KMS-11 (cell line): ENCODE data around the gene PGF.
A peak's percentile ranks its signal among the peaks of the same experiment; 100 is the strongest.

Experiments
- H2AFZ ChIP-seq: fragments of 200-600 bp; sonication (generic); 2 replicates; pipeline ENCODE4 v1.6.1; 2016; ENCODE audit warnings: antibody characterized with exemption, mixed run types, low read depth
- H3K27ac ChIP-seq: fragments of 200-600 bp; sonication (generic); 2 replicates; pipeline ENCODE4 v1.6.1; 2016; ENCODE audit warnings: mild to moderate bottlenecking, mixed run types
- H3K27me3 ChIP-seq: fragments of 200-600 bp; sonication (generic); 2 replicates; pipeline ENCODE4 v1.6.1; 2017; ENCODE audit warnings: mild to moderate bottlenecking, low read depth, mixed run types, moderate library complexity; ENCODE audit not compliant: insufficient read depth
- H3K36me3 ChIP-seq: fragments of 200-600 bp; sonication (generic); 2 replicates; pipeline ENCODE4 v1.6.1; 2017; ENCODE audit warnings: mild to moderate bottlenecking, mixed run types; ENCODE audit not compliant: insufficient read depth
- H3K4me1 ChIP-seq: fragments of 200-600 bp; sonication (generic); 2 replicates; pipeline ENCODE4 v1.6.1; 2016; ENCODE audit warnings: mild to moderate bottlenecking, low read depth, mixed run types; ENCODE audit not compliant: poor library complexity, severe bottlenecking
- H3K4me2 ChIP-seq: fragments of 200-600 bp; sonication (generic); 2 replicates; pipeline ENCODE4 v1.7.0; 2016; ENCODE audit warnings: mild to moderate bottlenecking, mixed run types
- H3K4me3 ChIP-seq: fragments of 200-600 bp; sonication (generic); IDR thresholded peaks from 2 replicates; pipeline ENCODE4 v1.6.1; 2017; ENCODE audit warnings: low read depth, low read length, mixed read lengths; ENCODE audit not compliant: insufficient read depth
- H3K79me2 ChIP-seq: fragments of 200-600 bp; sonication (generic); 2 replicates; pipeline ENCODE4 v1.6.1; 2016; ENCODE audit warnings: low read depth, mixed run types; ENCODE audit not compliant: insufficient read depth
- H3K9ac ChIP-seq: fragments of 200-600 bp; sonication (generic); 2 replicates; pipeline ENCODE4 v1.6.1; 2016; ENCODE audit warnings: mild to moderate bottlenecking, mixed run types
- H4K20me1 ChIP-seq: fragments of 200-600 bp; sonication (generic); 2 replicates; pipeline ENCODE4 v1.6.1; 2016; ENCODE audit warnings: mild to moderate bottlenecking, mixed run types; ENCODE audit not compliant: insufficient read depth
- TF ChIP-seq, protein P1 (sequence below): fragments of 200-600 bp; sonication (generic); conservative IDR thresholded peaks from 2 replicates; pipeline ENCODE4 v1.6.1; 2017; ENCODE audit warnings: low read depth, mild to moderate bottlenecking, antibody characterized with exemption, low read length, moderate library complexity, mixed read lengths

Gene PGF

DNA sequence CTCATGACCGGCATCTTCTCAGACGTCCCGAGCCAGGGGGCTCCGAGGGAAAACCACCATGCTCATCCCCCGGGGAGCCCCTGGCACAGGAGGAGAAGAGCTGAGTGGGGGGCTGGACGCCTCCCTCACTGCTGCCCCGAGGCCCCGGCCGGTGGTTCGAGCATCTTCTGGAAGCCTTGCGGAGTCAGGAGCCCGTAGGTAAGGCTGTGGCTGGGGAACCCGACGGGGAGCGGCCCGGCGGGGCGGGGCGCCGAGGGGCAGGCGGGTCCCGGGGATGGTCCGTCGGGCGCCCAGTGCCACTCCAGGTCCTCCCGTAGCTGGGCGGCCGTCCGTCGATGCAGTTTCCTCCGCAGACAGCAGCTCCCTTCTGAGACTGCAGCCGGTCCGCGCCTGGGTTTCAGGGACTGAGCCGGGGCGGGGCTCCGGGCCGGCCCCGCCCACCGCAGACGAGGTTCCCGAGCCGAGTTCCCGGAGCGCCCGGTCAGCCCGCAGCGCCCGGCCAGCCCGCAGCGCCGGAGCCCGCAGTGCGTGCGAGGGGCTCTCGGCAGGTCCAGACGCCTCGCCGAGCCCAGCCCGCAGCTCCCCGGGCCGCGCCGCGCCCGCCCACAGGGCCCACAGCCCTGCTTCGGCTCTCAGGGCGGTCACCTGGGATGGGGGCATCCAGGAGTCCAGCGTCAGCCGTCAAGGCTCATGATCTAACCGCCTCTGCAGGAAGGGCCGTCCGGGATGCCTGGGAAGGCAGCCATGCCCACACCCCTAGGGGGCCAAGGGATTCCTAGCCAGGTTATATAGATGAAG lies at the start of gene PGF:
PGF (minus strand) TSS at position 369 of the 798 bp plus-strand sequence; CDS start at position 14, 355 bp downstream.
- no peak within 1 kb of the TSS for H3K27ac ChIP-seq
- H3K27me3 ChIP-seq: no peaks in the 10 kb centered on the region

DNA sequence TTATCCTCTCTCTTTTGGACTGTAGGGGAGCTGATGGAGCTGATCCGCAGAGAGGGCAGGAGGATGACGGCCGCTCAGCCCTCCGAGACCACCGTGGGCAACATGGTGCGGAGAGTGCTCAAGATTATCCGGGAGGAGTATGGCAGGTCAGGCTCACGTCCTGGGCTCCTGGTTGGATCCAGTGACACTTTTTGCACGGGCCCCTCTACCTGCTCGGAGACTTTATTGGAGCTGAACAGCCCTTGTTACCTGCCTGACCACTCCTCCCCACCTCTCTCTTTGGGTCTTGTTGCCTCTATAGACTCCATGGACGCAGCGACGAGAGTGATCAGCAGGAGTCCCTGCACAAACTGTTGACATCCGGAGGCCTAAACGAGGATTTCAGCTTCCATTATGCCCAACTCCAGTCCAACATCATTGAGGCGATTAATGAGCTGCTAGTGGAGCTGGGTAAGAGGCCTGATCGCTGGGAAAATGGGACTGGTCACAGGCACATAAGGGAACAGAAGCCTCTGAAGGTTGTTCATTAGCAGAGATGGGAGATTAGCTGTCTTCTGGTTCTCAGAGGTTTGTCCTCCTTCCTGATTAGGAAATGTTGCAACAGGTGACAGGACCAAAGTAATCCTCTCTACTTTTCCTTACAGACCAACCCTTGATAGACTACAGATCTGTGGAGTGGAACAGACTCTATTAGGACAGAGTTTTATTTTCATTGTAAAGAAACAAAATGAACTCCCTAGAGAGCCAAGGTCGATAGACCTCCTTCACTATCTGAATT lies 48.0 kb upstream of the PGF start:
- H3K27me3 ChIP-seq: no peaks in the 10 kb centered on the region
- H3K4me2 ChIP-seq: peak overlapping the region; percentile 80
- TF ChIP-seq, protein P1, sequence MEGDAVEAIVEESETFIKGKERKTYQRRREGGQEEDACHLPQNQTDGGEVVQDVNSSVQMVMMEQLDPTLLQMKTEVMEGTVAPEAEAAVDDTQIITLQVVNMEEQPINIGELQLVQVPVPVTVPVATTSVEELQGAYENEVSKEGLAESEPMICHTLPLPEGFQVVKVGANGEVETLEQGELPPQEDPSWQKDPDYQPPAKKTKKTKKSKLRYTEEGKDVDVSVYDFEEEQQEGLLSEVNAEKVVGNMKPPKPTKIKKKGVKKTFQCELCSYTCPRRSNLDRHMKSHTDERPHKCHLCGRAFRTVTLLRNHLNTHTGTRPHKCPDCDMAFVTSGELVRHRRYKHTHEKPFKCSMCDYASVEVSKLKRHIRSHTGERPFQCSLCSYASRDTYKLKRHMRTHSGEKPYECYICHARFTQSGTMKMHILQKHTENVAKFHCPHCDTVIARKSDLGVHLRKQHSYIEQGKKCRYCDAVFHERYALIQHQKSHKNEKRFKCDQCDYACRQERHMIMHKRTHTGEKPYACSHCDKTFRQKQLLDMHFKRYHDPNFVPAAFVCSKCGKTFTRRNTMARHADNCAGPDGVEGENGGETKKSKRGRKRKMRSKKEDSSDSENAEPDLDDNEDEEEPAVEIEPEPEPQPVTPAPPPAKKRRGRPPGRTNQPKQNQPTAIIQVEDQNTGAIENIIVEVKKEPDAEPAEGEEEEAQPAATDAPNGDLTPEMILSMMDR: no peak
- peaks cover 7% of the 10 kb centered on the region for H3K4me1 ChIP-seq
- H3K9ac ChIP-seq: peak overlapping the region; percentile 52; the same call in 1 of the 2 replicates
- no peaks in the 10 kb centered on the region for H4K20me1 ChIP-seq
- no peak overlapping the region for H3K27ac ChIP-seq
- peaks cover 12% of the 10 kb centered on the region; the same call in 1 of the 2 replicates for H3K79me2 ChIP-seq
- H3K36me3 ChIP-seq: no peaks in the 10 kb centered on the region
- H3K4me3 ChIP-seq: no peak overlapping the region
- H2AFZ ChIP-seq: peak overlapping the region; percentile 86; the same call in 1 of the 2 replicates

More for the DNA sequence above, at the start of gene PGF:
- TF ChIP-seq, protein P1: no peak
- no peaks in the 10 kb centered on the region for H3K36me3 ChIP-seq
- peak within 1 kb of the TSS; percentile 54 for H2AFZ ChIP-seq
- H3K79me2 ChIP-seq: no peaks in the 10 kb centered on the region
- H3K9ac ChIP-seq: no peak within 1 kb of the TSS
- H3K4me1 ChIP-seq: no peaks in the 10 kb centered on the region
- H3K4me2 ChIP-seq: peak within 1 kb of the TSS; percentile 48
- H4K20me1 ChIP-seq: no peaks in the 10 kb centered on the region
- H3K4me3 ChIP-seq: no peak within 1 kb of the TSS

DNA sequence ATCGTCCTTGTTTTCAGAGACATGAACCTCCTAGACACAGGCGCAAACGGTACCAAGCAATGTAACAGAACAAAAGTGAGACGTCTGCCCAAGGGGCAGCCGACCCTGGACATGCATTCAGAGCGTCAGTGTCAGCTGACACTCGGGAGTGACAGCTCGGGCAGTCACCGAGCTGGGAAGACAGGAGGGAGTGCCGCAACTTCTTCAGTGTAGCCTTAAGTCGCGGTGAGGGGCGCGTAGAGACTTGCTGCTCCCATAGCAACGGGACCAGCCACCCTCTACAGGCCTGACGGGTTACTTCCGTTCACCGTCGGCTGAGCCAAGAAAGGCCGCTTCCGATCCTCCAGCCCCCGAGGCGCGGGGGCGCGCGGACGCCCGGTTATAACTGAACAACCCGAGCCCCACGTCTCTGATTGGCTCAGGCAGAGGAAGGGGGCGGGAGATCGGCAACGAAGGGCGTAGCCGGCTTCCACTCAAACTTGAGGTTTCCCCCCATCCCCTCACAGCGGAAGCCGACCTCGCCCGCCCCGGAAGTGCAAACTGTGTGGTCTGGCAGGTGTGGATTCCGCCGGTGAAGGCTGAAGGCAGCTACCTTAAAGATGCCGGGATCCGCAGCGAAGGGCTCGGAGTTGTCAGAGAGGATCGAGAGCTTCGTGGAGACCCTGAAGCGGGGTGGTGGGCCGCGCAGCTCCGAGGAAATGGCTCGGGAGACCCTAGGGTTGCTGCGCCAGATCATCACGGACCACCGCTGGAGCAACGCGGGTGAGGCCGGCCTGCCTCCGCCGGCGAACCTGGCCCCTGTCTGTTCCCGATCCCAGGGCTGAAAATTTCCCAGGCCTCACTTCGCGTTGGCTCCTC lies 47.2 kb upstream of the PGF start, which contains the start of gene EIF2B2:
EIF2B2 (plus strand) TSS at position 530 of the 858 bp plus-strand sequence; CDS start at position 600, 70 bp downstream.
- Histone ChIP-seq H3K36me3 (no peaks in the 10 kb centered on the region), H3K9ac (peak within 1 kb of the TSS; percentile 52), H3K4me3 (no peak within 1 kb of the TSS), H3K27ac (peak within 1 kb of the TSS; percentile 47; the same call in 1 of the 2 replicates), H4K20me1 (no peaks in the 10 kb centered on the region), H3K4me1 (peaks cover 7% of the 10 kb centered on the region), H3K27me3 (no peaks in the 10 kb centered on the region), H3K79me2 (peaks cover 12% of the 10 kb centered on the region; the same call in 1 of the 2 replicates), H2AFZ (peak within 1 kb of the TSS; percentile 86), H3K4me2 (peak within 1 kb of the TSS; percentile 80)
- TF ChIP-seq, protein P1: no peak

DNA sequence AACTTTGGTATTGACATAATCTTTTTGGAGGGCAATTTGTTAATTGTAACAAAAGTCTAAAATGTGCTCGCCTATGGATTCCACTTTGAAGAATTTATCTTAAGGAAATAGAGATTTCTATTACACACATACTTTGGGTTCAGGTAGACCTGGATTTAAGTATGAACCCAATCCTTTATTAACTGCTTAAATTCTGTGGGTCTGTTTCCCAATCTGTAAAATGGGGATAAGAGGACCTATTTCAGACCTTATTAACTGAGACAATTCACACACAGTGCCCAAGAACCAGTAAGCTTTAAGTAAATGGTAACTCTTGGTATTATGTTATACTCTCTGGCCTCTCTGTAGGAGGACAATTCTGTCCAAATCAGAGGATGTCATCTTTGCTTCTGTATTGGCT lies 46.5 kb upstream of the PGF start:
- H2AFZ ChIP-seq: peak overlapping the region; percentile 86
- no peak overlapping the region for H3K9ac ChIP-seq
- H3K4me2 ChIP-seq: peak overlapping the region; percentile 71
- H3K4me1 ChIP-seq: peaks cover 7% of the 10 kb centered on the region
- H4K20me1 ChIP-seq: no peaks in the 10 kb centered on the region
- H3K27me3 ChIP-seq: no peaks in the 10 kb centered on the region
- TF ChIP-seq, protein P1: no peak
- H3K36me3 ChIP-seq: no peaks in the 10 kb centered on the region
- peak overlapping the region; percentile 47; the same call in 1 of the 2 replicates for H3K27ac ChIP-seq
- H3K79me2 ChIP-seq: peaks cover 12% of the 10 kb centered on the region; the same call in 1 of the 2 replicates
- no peak overlapping the region for H3K4me3 ChIP-seq
